Small intestine (tissue), 7 donors: Measurements from ENCODE around the gene SAPCD1. TPM values are rescaled to one million over a fixed set of nuclear protein-coding genes. Genes with fewer than 3 reads are reported as not detected.

Source experiments
- DNase-seq, 2 donors: peaks; one replicate each; pipeline versions ENCODE4 v3.0.0 to v3.0.0-alpha.2; 2013
- FAIRE-seq: peaks from 2 replicates; lab custom pipeline; 2012; peaks lifted over from hg19 to GRCh38; lab: Jason Lieb, UNC
- H3K27ac ChIP-seq, 3 donors: one replicate each; pipeline ENCODE4 v1.5.1; 2013; ENCODE audit warnings: low read length in 2 of 3, mild to moderate bottlenecking in 2 of 3, control low read depth in 1 of 3, inconsistent platforms in 1 of 3, low read depth in 1 of 3, moderate library complexity in 1 of 3
- H3K27me3 ChIP-seq, 3 donors: one replicate each; pipeline ENCODE4 v1.6.1; 2013; ENCODE audit warnings: low read length in 3 of 3, inconsistent platforms in 1 of 3; ENCODE audit not compliant: control insufficient read depth in 3 of 3, insufficient read depth in 3 of 3
- H3K36me3 ChIP-seq, 3 donors: one replicate each; pipeline ENCODE4 v1.6.1; 2013; ENCODE audit warnings: low read length in 3 of 3, inconsistent platforms in 1 of 3, low read depth in 1 of 3, mild to moderate bottlenecking in 1 of 3, moderate library complexity in 1 of 3; ENCODE audit not compliant: control insufficient read depth in 3 of 3, insufficient read depth in 2 of 3
- H3K4me1 ChIP-seq, 3 donors: one replicate each; pipeline ENCODE4 v1.6.1; 2013; ENCODE audit warnings: low read length in 2 of 3, inconsistent platforms in 1 of 3, low read depth in 1 of 3, mild to moderate bottlenecking in 1 of 3, moderate library complexity in 1 of 3; ENCODE audit not compliant: control insufficient read depth in 3 of 3, insufficient read depth in 2 of 3
- H3K4me3 ChIP-seq, 3 donors: one replicate each; pipeline ENCODE4 v1.5.1; 2013; ENCODE audit warnings: low read length in 3 of 3, control low read depth in 1 of 3, inconsistent platforms in 1 of 3, low read depth in 1 of 3, mild to moderate bottlenecking in 1 of 3, moderate library complexity in 1 of 3
- H3K9me3 ChIP-seq, 2 donors: one replicate each; pipeline ENCODE4 v1.6.1; 2013; ENCODE audit warnings: low read depth in 1 of 2, low read length in 1 of 2; ENCODE audit not compliant: control insufficient read depth in 2 of 2, insufficient read depth in 1 of 2
- WGBS, 3 donors: extraction: QIAGEN DNeasy Blood & Tissue Kit; methylation state at CpG; one replicate each; pipeline ENCODE4 v1.1.7; 2013; 5-methylcytosine and 5-hydroxymethylcytosine counted together
- polyA plus RNA-seq, 4 donors: library from polyadenylated mRNA; stranded (reverse) in 3 of 4; unstranded in 1 of 4; fragments of 200-250 nt in 3 of 4; fragments of 120-200 nt in 1 of 4; gene quantifications; one replicate each; pipeline versions ENCODE4 v1.2.1 to v1.2.3, GENCODE V29; 2013
- donor health status: healthy with polysubstance abuse.
- donor health status: control.
- donor health status: control.
- donor health status: Bipolar disorder and iron deficiency.
- donor health status: healthy.

Gene SAPCD1
- polyA plus RNA-seq, 4 donors, result 1.4 to 15.5 (median 4.6) TPM

DNA sequence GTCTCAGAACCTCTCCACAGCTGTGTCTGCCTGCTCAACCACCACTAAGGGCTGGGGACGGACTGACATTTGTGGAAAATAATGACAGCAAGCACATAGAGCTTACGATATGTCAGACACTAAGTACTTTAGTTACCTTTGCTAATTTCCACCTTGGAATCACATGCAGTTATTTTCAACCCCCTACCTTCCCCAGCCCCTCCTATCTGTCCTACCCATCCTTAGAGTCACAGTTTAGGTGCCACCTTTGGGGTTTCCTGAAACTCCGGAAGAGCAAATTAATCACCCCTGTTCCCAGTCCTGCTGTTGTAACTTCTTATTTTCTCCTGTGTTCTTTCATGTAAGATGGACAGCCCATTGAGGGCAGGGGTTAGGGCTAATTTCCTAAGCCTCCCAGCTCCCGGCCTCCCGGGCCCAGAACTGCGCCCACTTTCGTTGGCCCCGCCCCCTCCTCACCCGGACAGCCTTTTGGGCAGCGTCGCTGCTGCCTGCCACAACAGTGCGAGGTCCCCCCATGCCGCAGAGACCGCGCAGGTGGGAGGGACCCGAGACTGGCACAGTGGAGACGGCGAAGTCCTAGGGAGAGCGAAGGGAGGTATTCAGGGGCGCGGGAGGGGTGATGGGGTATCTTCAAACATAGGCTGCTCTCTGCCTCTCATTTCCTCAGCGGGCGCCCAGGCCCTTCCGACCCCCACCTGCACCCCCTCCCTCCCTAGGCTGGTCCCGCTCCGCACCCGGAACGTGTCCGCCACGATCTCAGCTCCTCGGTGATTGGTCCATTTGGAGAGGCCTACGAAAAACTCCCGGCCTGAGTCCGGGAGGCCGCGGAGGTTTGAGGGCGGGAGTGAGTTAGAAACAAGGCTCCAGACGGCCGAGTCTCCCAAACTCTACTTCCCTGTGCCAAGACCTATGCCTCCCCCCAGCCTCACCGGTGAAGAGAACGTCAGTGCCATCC, 34.5 kb upstream of the SAPCD1 start:
- 79 to 90% (median 86%) methylated on average over 40 to 41 of the region's 41 CpGs for WGBS, 3 donors
- DNase-seq (no peak), FAIRE-seq (no peak)
- H3K9me3 ChIP-seq, result no peaks in the 10 kb centered on the region
- peaks cover 3 to 35% (median 5%) of the 10 kb centered on the region in 3 donors for H3K4me1 ChIP-seq
- peak overlapping the region in 1 of 3 donors; percentile 67 for H3K27ac ChIP-seq
- peak overlapping the region in 1 of 3 donors; percentile 88 for H3K4me3 ChIP-seq
- H3K36me3 ChIP-seq, result peaks cover 9 to 69% (median 11%) of the 10 kb centered on the region in 3 donors
- H3K27me3 ChIP-seq, result no peaks in the 10 kb centered on the region

DNA sequence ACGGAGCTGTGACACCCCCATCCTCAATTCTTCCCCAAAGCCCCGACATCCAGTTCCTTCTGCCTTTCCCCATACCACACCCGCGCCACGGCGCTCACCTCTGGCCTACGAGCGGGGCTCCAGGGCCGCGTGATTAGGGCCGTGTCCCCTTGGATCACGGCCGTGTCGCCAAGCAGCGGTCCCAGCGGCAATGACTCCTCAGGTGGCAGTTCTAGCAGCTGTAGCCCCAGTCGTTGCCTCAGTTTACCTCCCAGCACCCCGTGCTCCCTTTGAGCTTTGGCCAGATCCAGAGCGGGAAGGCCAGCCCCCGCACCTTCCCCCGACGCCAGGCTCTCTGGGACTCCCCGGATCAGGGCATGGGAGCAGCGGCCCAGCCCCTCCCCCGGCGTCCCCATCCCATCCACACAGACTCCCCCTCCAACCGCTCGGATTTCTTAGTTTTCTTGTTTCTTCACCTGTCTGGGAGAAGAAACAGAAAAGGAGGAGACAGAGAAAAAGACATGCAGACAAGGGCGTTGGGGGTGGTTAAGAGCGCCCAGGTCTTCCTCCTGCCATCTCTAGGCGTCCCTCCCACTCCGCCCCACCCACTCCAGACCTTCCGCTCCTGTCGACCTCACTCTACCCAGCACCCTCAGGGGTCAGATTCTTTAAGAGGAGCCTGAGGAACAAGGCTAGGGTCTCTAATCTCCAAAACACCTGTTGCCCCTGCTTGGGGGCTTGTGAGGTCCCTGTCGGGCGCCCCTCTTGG, 33.5 kb upstream of the SAPCD1 start, which contains the start of gene DDAH2:
DDAH2 (minus strand) TSS at position 533 of the 748 bp plus-strand sequence; CDS start at position 395, 138 bp downstream.
- WGBS, 3 donors, result 24 to 31% (median 27%) methylated on average over 35 to 36 of the region's 36 CpGs
- H3K36me3 ChIP-seq, result peaks cover 11 to 76% (median 11%) of the 10 kb centered on the region in 3 donors
- no peak for DNase-seq

DNA sequence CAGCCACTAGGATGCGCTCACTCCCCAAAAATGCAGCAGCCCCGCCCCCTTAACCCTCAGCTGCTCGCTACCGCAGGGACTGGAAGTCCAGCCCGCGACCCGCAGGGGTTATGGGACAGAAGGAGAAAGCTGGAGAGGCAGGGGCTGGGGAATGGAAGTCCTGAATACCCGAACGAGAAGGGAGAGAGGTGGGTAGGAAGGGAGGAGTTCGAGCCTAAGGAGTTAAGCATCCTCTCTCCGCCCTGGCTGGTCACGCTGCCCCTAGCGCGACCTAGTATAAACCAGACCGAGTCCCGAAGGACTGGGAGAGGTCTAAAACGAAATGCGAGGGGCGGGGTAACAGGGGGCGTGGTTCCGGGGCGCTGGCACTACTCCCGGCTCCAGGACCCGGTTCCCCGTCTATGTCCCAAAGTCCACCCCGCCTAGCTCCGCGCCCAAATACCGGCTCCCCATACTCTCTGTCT, 32.9 kb upstream of the SAPCD1 start:
- H3K27ac ChIP-seq, result peak overlapping the region; percentile 92 to 96 (median 93)
- peak overlapping the region; percentile 68 to 88 (median 74) for H3K4me3 ChIP-seq
- no peaks in the 10 kb centered on the region for H3K27me3 ChIP-seq
- H3K36me3 ChIP-seq, result peaks cover 11 to 77% (median 11%) of the 10 kb centered on the region in 3 donors
- peaks cover 3 to 45% (median 7%) of the 10 kb centered on the region in 3 donors for H3K4me1 ChIP-seq
- no peaks in the 10 kb centered on the region for H3K9me3 ChIP-seq
- WGBS, 3 donors, result 1% methylated on average over 29 of the region's 29 CpGs
- FAIRE-seq (no peak), DNase-seq (peak; percentile 93 to 95)

More for the DNA sequence above, 33.5 kb upstream of the SAPCD1 start, which contains the start of gene DDAH2:
- no peak for FAIRE-seq
- Histone ChIP-seq H3K9me3 (no peaks in the 10 kb centered on the region), H3K27me3 (no peaks in the 10 kb centered on the region), H3K4me1 (peaks cover 3 to 39% (median 6%) of the 10 kb centered on the region in 3 donors), H3K4me3 (peak within 1 kb of the TSS; percentile 68 to 88 (median 74)), H3K27ac (peak within 1 kb of the TSS; percentile 92 to 96 (median 93))

DNA sequence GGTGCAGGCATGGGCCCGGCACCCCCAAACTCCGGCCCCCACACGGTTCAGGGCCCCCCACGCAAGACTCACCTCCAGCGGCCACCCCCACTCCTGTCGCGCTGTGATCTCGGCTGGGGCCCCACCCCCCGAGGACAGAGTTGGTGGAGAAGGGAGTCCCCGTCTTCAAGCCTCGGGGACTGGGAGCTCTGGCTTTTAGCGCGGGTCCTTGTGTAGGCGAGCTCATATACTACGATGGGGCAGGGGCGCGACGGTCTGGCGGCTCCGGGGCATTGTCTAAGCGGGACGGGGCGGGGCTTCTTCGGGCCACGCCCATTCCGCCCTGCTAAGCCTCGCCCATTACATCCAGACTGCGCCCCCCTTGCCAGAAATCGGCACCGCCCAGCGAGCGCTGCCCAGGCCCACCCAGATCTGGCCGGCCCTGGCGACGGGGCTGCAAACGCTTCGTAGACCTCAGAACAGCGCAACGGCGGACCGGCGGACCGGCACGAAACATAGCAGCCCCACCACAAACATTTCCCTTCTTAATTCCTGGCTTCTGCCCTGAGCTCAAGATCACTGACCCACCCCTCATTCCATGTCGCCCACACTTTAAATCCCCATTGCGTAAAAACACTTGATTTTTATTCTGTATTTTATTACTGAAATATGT, 32.4 kb upstream of the SAPCD1 start:
- 1 to 2% (median 2%) methylated on average over 43 to 46 of the region's 46 CpGs for WGBS, 3 donors
- peaks cover 3 to 47% (median 7%) of the 10 kb centered on the region in 3 donors for H3K4me1 ChIP-seq
- H3K9me3 ChIP-seq, result no peaks in the 10 kb centered on the region
- DNase-seq, result peak; percentile 76 to 93
- H3K27me3 ChIP-seq, result no peaks in the 10 kb centered on the region
- peaks cover 11 to 78% (median 11%) of the 10 kb centered on the region in 3 donors for H3K36me3 ChIP-seq
- FAIRE-seq, result no peak
- H3K27ac ChIP-seq, result peak overlapping the region; percentile 92 to 96 (median 93)
- H3K4me3 ChIP-seq, result peak overlapping the region; percentile 68 to 88 (median 74)

DNA sequence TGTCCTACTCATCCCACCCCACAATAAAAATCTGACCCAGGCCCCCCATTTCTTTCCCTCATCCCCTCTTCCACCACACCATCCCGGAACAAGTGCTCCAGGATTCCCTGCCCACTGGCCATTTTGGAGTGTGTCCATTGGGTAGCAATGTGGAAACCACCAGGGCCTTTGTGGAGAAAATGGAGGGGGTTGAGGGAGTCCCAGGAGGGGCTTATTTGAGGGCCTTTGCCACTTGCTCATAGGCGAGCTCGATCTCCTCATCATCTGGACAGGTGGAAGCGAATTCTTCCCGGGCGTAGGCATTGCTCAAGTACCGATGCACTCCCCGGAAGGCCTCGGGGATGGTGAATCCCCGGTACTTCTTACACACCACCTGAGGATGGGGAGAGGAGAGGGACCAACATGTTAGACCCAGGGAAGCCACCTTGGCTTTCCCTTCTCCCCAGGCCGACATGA, 31.8 kb upstream of the SAPCD1 start:
- Histone ChIP-seq H3K36me3 (peaks cover 11 to 76% (median 11%) of the 10 kb centered on the region in 3 donors), H3K9me3 (no peaks in the 10 kb centered on the region), H3K27ac (peak overlapping the region; percentile 22 to 96 (median 92)), H3K4me1 (peaks cover 3 to 47% (median 7%) of the 10 kb centered on the region in 3 donors), H3K27me3 (no peaks in the 10 kb centered on the region), H3K4me3 (peak overlapping the region in 1 of 3 donors; percentile 88)
- FAIRE-seq (no peak), DNase-seq (no peak)
- 58 to 82% (median 67%) methylated on average over 11 of the region's 11 CpGs for WGBS, 3 donors

DNA sequence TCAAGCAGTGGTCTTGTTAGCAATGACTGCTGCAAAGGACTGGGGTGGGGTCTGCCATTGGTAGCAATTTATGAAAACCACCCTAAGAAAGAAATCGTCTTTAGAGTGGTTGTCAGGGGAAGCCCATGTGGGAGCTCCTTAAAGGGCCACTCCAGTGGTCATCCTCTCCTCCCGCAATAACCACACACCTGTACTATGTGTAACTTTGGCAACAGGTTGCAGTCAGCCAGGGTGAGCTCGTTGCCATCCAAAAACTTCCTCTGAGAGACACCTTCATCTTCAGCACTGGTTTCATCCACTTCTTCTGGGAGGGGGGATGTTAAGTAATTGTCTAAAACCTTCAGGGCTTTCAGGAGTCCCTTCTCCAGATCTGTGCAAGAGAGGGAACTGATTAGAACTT, 30.4 kb upstream of the SAPCD1 start:
- Histone ChIP-seq H3K27ac (peak overlapping the region in 1 of 3 donors; percentile 12), H3K27me3 (no peaks in the 10 kb centered on the region), H3K9me3 (no peaks in the 10 kb centered on the region), H3K4me1 (peaks cover 3 to 48% (median 11%) of the 10 kb centered on the region in 3 donors), H3K36me3 (peaks cover 11 to 67% (median 11%) of the 10 kb centered on the region in 3 donors), H3K4me3 (no peak overlapping the region)
- FAIRE-seq (no peak), DNase-seq (no peak)
- 48 to 59% (median 57%) methylated on average over 3 of the region's 3 CpGs for WGBS, 3 donors

DNA sequence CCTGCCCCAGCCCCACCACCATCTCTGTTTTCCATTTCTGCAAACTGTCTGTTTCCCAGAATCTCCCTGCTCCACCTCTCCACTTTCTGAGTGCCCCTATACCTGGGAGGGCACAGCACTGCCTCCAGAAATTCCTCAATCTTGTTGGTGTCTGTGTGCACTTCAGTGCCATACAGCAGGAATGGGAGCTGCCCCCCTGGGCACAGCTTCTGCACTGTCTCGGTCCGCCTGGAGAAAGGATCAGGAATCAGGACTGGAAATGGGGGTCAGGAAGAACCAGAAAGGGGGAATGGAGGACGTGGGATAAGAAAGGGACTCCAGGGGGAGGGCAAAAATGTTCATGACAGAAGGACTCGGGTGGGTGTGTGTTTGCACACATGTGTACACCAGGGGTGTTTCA, 28.7 kb upstream of the SAPCD1 start:
- peaks cover 3 to 54% (median 14%) of the 10 kb centered on the region in 3 donors for H3K4me1 ChIP-seq
- peak overlapping the region; percentile 92 to 98 (median 97) for H3K27ac ChIP-seq
- FAIRE-seq, result no peak
- H3K4me3 ChIP-seq, result peak overlapping the region in 2 of 3 donors; percentile 72 to 79
- H3K36me3 ChIP-seq, result peaks cover 11 to 50% (median 11%) of the 10 kb centered on the region in 3 donors
- DNase-seq, result no peak
- no peaks in the 10 kb centered on the region for H3K9me3 ChIP-seq
- 57 to 76% (median 70%) methylated on average over 4 of the region's 4 CpGs for WGBS, 3 donors
- no peaks in the 10 kb centered on the region for H3K27me3 ChIP-seq
